GM23248 (cell line): ENCODE results near the gene ANKRD61.

Experiments
- EZH2 ChIP-seq: fragments of 200-600 bp; sonication (generic); IDR thresholded peaks from 2 replicates; pipeline ENCODE4 v1.6.1; 2018; ENCODE audit warnings: antibody characterized with exemption, mild to moderate bottlenecking; ENCODE audit not compliant: insufficient read depth, poor library complexity, severe bottlenecking
- EZH2phosphoT487 ChIP-seq: fragments of 200-600 bp; sonication (generic); IDR thresholded peaks from 2 replicates; pipeline ENCODE4 v1.6.1; 2018; ENCODE audit warnings: antibody characterized with exemption, moderate library complexity, mild to moderate bottlenecking, low read depth; ENCODE audit not compliant: insufficient read depth

- TF ChIP-seq EZH2phosphoT487 (no peak), EZH2 (no peak)
These were observed 4.3 kb upstream of the ANKRD61 start for GRCh38 chr7:6026820-6027311.
